Fibroblast of lung (primary cell): ENCODE measurements around the gene EVA1B.

Source experiments
- EZH2 ChIP-seq: IDR thresholded peaks from 2 replicates; pipeline ENCODE4 v1.5.1; 2012; ENCODE audit warnings: low read length, control low read depth, mild to moderate bottlenecking; ENCODE audit errors: missing control alignments
- TF ChIP-seq, protein P1 (sequence below), 2 donors: IDR thresholded peaks in 1 of 2; conservative IDR thresholded peaks in 1 of 2; 1 replicate in 1 of 2; 2 replicates in 1 of 2; pipeline ENCODE4 v1.5.1; 2011 to 2012; ENCODE audit warnings: low read length in 2 of 2, control low read depth in 1 of 2, inconsistent platforms in 1 of 2, low read depth in 1 of 2, mild to moderate bottlenecking in 1 of 2

DNA sequence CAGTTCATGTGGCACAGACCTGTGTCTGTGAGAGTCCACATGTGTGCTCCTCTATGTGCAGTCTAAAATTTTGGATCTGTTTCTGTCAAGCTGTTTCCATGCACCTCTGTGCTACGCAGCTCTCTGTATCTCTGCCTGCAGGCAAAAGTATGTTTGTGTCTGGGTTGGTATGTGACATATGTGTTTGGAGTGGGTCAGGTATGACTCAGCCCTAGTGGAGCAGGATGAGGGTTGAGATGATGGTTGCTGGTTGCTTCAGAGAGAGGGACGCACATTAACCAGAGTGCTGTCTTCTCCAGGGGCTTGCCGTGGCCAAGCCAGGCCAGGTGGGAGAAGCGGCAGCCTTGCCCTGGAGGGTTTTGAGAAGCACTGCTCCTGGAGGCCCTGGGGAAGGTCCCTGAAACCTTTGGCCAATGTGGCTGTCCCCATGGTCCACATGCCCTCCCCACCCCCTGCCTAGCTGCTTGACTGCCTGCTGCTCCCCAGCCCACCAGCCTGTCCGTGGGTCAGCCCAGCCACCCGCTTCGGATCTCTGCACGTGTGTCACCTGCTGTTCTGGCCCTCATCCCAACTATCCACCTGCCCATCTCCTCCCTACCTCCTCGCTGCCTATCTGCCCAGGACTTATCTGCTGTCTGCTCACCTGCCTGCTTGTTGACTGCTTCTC lies 4.1 kb upstream of the EVA1B start:
- no peak for TF ChIP-seq EZH2
- TF ChIP-seq, protein P1, sequence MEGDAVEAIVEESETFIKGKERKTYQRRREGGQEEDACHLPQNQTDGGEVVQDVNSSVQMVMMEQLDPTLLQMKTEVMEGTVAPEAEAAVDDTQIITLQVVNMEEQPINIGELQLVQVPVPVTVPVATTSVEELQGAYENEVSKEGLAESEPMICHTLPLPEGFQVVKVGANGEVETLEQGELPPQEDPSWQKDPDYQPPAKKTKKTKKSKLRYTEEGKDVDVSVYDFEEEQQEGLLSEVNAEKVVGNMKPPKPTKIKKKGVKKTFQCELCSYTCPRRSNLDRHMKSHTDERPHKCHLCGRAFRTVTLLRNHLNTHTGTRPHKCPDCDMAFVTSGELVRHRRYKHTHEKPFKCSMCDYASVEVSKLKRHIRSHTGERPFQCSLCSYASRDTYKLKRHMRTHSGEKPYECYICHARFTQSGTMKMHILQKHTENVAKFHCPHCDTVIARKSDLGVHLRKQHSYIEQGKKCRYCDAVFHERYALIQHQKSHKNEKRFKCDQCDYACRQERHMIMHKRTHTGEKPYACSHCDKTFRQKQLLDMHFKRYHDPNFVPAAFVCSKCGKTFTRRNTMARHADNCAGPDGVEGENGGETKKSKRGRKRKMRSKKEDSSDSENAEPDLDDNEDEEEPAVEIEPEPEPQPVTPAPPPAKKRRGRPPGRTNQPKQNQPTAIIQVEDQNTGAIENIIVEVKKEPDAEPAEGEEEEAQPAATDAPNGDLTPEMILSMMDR (conservative IDR thresholded peaks at IDR 0.05 in 1 of 2, IDR thresholded peaks at IDR 0.05 in 1 of 2; ENCODE audit: low read depth in 1 of 2, low read length in 2 of 2) = no peak
